GM20000 (cell line): Measurements from ENCODE around the gene TIMM9.

ENCODE experiments used
- DNase-seq: peaks from one replicate; pipeline ENCODE4 v3.0.0; 2012; ENCODE audit warnings: low spot score
- CTCF ChIP-seq: IDR thresholded peaks from 2 replicates; pipeline ENCODE4 v1.5.1; 2012; ENCODE audit warnings: mild to moderate bottlenecking, control low read depth; ENCODE audit errors: extremely low read depth, missing control alignments

Gene TIMM9

GRCh38 chr14:58398495-58398894 lies 28.8 kb downstream of the TIMM9 start:
- no peak for TF ChIP-seq CTCF
- DNase-seq, result no peak

DNA sequence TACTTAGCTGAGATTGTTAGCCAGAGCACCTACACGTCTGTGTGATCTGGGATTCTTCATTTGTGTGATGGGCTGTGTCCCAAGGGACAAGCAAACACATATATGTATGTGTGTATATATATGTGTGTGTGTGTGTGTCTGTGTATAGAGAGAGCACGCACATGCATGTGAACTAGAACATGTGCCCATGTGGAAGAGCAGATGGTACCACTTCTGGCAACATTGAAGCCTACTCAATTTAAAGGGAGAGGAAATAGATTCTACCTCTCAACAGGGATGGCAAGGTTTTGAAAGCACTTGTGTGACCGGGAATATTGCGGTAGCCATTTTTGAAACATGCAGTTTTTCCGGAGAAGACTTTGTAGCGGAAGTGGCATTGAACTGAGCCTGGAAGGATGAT lies 30.2 kb downstream of the TIMM9 start:
- no peak for DNase-seq
- no peak for TF ChIP-seq CTCF

- peak; percentile 95 for DNase-seq
These were observed 31.2 kb downstream of the TIMM9 start, which contains the start of gene TOMM20L for GRCh38 chr14:58395812-58396788. TSS of gene TOMM20L (plus strand) at chr14:58395930. CDS start at chr14:58395958, 28 bp downstream.

GRCh38 chr14:58395562-58395811 lies 31.8 kb downstream of the TIMM9 start:
- TF ChIP-seq CTCF, result no peak
- no peak for DNase-seq

More at GRCh38 chr14:58395812-58396788, 31.2 kb downstream of the TIMM9 start, which contains the start of gene TOMM20L:
- TF ChIP-seq CTCF, result peak; percentile 76

DNA sequence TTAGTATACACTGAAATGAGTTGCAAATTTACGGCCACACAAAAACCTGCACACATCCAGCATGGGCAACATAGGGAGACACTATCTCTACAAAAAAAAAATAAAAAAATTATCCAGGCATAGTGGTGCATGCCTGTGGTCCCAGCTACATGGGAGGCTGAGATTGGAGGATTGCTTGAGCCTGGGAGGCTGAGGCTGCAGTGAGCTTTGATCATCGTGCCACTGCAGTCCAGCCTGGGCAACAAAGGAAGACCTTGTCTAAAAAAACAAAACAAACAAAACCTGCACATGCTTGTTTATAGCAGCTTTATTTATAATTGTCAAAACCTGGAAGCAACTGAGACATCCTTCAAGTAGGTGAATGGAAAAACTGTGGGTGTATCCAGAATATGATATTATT lies 36.5 kb downstream of the TIMM9 start:
- DNase-seq, result no peak
- no peak for TF ChIP-seq CTCF

GRCh38 chr14:58376791-58377190 lies 50.5 kb downstream of the TIMM9 start:
- DNase-seq, result no peak
- no peak for TF ChIP-seq CTCF

DNA sequence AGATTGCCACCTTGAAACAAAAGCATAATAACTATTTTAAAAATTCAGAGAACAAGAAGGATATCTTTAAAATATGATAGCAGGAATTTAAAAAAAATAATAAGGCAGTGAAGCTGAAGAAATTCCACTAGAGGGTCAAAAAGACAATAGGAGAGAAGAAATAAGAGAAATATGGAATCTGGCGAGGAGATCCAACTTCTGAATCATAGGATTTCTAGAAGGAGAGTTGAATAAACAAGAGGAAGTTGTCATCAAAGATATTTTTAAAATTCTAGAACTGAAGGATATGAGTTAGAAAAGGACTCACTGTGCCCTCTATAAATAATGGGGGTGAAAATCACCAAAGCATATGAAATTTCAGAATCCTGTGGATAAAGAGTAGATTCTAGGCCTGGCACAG lies 58.4 kb downstream of the TIMM9 start:
- DNase-seq, result no peak
- TF ChIP-seq CTCF, result no peak
